Lower leg skin (tissue), 4 donors: ENCODE data around the gene USP46. TPM values are rescaled to one million over a fixed set of nuclear protein-coding genes. Genes with fewer than 3 reads are reported as not detected.

Experiments
- DNase-seq, 2 donors: peaks; one replicate each; pipeline ENCODE4 v3.0.0-alpha.2; 2019; ENCODE audit warnings: low spot score in 2 of 2
- H3K4me3 ChIP-seq: fragments of 200-600 bp; sonication (generic); 2 replicates; pipeline ENCODE4 v1.5.1; 2017; ENCODE audit warnings: mild to moderate bottlenecking, low read depth; ENCODE audit not compliant: poor library complexity, severe bottlenecking
- POLR2A ChIP-seq, 2 donors: fragments of 450-650 bp; IDR thresholded peaks; one replicate each; pipeline ENCODE4 v1.6.1; 2016 to 2017; ENCODE audit warnings: antibody characterized with exemption in 2 of 2, mild to moderate bottlenecking in 1 of 2, moderate library complexity in 1 of 2
- WGBS, 2 donors: methylation state at CpG; one replicate each; pipeline ENCODE4 v1.1.5; 2018; 5-methylcytosine and 5-hydroxymethylcytosine counted together
- intact Hi-C: fragments of 100-400 bp; cut with DNase I; formaldehyde crosslinking; loops from one replicate; pipeline ENCODE4 v1.15.0; 2023; ENCODE audit warnings: low total_unique reads
- total RNA-seq, 4 donors: library from RNA; depleted of rRNA; stranded (reverse); fragments of >200 nt; gene quantifications; one replicate each; pipeline ENCODE4 v1.1.0, GENCODE V29; 2016
- TF ChIP-seq, protein P1 (sequence below), 3 donors: fragments of 450-650 bp; IDR thresholded peaks; one replicate each; pipeline ENCODE4 v1.5.1; 2016; ENCODE audit warnings: antibody characterized with exemption in 3 of 3, mild to moderate bottlenecking in 3 of 3, moderate library complexity in 2 of 3

The USP46 gene
- total RNA-seq, 4 donors from 2014 or later: 7.5 to 16.7 (median 12.5) TPM

DNA sequence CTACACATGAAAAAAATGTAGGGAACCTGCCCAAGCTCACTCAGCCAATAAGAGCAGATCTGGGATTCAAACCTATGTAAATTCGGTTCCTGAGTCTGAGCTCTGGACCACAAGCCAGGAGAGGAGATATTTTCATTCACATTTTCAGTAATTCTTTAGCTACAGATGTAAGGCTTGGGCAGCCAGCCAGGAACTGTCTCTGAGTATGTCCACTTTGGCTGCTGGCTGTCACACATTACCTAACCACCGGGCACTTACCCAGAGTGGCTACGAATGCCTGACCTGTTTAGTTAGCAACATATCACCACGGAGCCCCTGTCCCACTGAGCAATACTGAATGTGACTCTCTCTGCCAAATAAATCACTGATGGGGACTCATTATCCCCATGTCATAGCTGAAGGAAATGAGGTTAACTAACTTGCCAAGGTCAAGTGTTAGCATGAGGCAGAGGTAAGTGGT, 15.3 kb downstream of the USP46 start:
- no peak for TF ChIP-seq POLR2A (IDR thresholded peaks at IDR 0.05)
- TF ChIP-seq, protein P1, sequence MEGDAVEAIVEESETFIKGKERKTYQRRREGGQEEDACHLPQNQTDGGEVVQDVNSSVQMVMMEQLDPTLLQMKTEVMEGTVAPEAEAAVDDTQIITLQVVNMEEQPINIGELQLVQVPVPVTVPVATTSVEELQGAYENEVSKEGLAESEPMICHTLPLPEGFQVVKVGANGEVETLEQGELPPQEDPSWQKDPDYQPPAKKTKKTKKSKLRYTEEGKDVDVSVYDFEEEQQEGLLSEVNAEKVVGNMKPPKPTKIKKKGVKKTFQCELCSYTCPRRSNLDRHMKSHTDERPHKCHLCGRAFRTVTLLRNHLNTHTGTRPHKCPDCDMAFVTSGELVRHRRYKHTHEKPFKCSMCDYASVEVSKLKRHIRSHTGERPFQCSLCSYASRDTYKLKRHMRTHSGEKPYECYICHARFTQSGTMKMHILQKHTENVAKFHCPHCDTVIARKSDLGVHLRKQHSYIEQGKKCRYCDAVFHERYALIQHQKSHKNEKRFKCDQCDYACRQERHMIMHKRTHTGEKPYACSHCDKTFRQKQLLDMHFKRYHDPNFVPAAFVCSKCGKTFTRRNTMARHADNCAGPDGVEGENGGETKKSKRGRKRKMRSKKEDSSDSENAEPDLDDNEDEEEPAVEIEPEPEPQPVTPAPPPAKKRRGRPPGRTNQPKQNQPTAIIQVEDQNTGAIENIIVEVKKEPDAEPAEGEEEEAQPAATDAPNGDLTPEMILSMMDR (IDR thresholded peaks at IDR 0.05): no peak
- peak in 1 of 2 donors; percentile 88 for DNase-seq
- no peak overlapping the region for H3K4me3 ChIP-seq
- 45 to 63% methylated on average over 4 of the region's 4 CpGs for WGBS, 2 donors
- intact Hi-C loops: no loop called here

DNA sequence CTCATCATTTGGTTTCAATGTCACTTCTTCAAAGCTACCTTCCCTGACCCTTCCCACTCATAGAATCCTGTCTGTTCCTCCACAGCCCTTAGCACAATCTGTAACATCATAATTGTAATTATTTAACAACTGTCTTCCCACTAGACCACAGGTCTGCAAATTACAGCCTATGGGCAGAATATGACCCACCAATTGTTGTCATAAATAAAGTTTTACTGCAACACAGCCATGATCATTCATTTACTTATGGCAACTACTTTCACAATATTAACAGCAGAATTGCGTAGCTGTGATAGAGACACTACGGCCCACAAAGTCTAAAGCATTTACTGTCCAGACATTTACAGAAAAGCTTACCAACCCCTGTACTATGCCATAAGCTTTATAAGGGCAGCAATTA, 15.9 kb downstream of the USP46 start:
- no peak for TF ChIP-seq POLR2A (IDR thresholded peaks at IDR 0.05)
- TF ChIP-seq, protein P1 (IDR thresholded peaks at IDR 0.05): no peak
- 96 to 98% methylated on average over 2 of the region's 2 CpGs for WGBS, 2 donors
- intact Hi-C loops: no loop called here
- no peak for DNase-seq
- no peak overlapping the region for H3K4me3 ChIP-seq

DNA sequence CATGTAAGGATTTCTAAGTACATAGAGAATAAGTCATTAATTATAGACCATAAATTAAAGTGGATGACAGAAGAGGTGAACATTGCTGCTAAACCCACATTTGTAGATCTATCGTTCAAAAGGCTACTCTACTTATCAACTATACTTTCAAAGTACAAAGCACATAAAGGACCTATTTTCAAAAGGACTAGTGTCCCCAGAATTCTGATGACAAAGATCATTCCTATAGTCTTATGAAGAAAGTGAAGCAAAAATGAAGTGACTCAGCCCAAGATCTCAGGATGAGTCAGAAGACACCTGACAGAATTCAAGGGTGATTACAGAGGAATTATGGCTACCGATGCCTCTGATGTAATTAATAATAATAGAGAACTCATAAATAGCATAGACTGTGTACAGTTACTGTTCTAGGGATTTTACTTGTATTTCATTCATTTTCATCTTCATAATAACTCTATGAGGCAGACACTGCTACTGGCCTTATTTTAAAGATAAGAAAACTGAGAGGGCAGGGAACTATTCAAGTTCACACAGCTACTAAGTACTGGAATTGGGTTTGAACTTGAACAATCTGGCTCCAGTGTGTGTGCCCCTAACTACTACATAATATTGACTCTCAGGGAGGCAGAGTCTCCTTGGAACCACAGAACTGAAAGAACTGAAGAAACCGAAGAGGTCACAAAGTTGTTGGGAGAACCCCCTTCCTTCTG, 17.1 kb downstream of the USP46 start:
- DNase-seq: no peak

DNA sequence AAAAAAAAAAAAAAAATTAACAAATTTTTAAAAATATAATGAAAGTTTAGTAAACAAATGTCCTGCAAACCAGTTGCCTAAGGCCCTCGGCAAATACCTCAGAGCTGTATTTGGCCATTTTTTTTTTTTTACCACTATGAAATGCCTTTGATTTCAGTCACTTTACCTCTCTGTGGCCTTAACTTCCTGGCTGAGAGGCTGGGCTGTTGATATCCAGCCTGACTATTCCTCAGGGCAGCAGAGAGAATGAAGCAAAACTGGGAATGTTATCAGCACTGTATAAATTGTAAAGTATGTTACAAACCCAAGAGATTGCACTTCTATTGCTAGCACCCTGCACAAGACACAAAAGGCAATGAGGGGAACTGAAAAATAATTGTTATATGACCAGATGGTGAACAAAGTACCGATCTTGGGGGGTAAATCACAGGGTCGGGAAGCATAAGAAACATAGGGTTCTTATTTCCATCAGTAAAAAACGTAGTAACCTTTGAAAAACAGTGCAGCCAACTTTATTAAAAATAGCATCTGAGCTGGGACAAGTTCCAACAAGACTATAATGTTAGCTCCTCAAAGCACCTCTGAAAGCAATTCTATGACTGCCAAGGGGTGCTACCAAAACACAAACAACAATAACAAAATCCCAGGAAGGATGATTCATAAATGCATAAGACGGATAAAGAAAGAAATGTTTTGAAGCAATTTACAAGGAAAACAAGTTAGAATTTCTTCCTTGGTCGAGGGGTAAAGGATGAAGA, 18.1 kb downstream of the USP46 start:
- DNase-seq: no peak
- intact Hi-C loops: no loop called here
- WGBS, 2 donors: 32 to 36% methylated on average over 6 of the region's 6 CpGs
- TF ChIP-seq, protein P1 (IDR thresholded peaks at IDR 0.05): no peak
- no peak for TF ChIP-seq POLR2A (IDR thresholded peaks at IDR 0.05)
- H3K4me3 ChIP-seq: no peak overlapping the region

More for the DNA sequence above, 17.1 kb downstream of the USP46 start:
- intact Hi-C loops: no loop called here
- H3K4me3 ChIP-seq: no peak overlapping the region
- 59 to 70% methylated on average over 3 of the region's 3 CpGs for WGBS, 2 donors
- no peak for TF ChIP-seq POLR2A (IDR thresholded peaks at IDR 0.05)
- TF ChIP-seq, protein P1 (IDR thresholded peaks at IDR 0.05): no peak

DNA sequence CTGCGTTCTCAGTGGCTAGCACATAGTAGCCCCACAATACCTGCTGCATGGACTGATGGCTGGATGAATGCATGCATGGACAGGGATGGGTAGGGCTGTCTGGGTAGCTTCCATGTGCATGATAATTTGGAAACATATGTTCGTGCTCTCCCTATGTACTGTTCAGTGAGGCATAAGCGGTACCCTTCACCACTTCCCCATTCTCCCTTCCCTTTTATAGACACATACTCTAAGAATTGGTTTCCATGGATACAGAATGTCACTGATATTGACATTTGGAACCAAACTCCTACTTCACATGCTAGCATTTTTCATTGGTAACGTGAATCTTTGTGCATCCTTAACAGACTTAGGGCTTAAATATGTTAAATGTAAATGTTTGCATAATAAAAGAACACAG, 20.4 kb downstream of the USP46 start:
- intact Hi-C loops: no loop called here
- TF ChIP-seq, protein P1 (IDR thresholded peaks at IDR 0.05): no peak
- no peak for TF ChIP-seq POLR2A (IDR thresholded peaks at IDR 0.05)
- no peak for DNase-seq
- WGBS, 2 donors: 79 to 91% methylated on average over 4 of the region's 4 CpGs
- no peak overlapping the region for H3K4me3 ChIP-seq
